ENCODE data around the gene DDIT3. TPM values are rescaled to one million over a fixed set of nuclear protein-coding genes. Genes with fewer than 3 reads are reported as not detected.

DDIT3 gene
- total and polyA plus RNA-seq, 4 donors, result 4.7 to 30.2 (median 16.2) TPM

GRCh38 chr12:57553343-57554202 is 33.3 kb upstream of the DDIT3 start:
- 73% methylated on average over 7 of the region's 7 CpGs for WGBS
- Histone ChIP-seq H3K4me3 (ENCODE audit: low read depth in 1 of 3, low read length in 3 of 3) (no peak overlapping the region), H3K27ac (ENCODE audit: low read depth in 1 of 2, low read length in 2 of 2) (no peak overlapping the region), H3K4me1 (ENCODE audit: control insufficient read depth in 4 of 4, insufficient read depth in 4 of 4, low read length in 3 of 4) (peaks cover 0 to 4% (median 2%) of the 10 kb centered on the region in 4 donors), H3K9me3 (ENCODE audit: control insufficient read depth in 4 of 4, low read length in 3 of 4) (no peaks in the 10 kb centered on the region), H3K27me3 (ENCODE audit: control insufficient read depth in 4 of 4, insufficient read depth in 4 of 4, low read length in 3 of 4) (peaks cover 0 to 12% (median 2%) of the 10 kb centered on the region in 4 donors), H3K36me3 (ENCODE audit: control insufficient read depth in 4 of 4, insufficient read depth in 3 of 4, low read depth in 1 of 4, low read length in 3 of 4) (no peaks in the 10 kb centered on the region), H3K9ac (ENCODE audit: low read depth in 1 of 2, low read length in 2 of 2) (no peak overlapping the region)
- TF ChIP-seq YY1 (IDR thresholded peaks at IDR 0.05), result no peak
- TF ChIP-seq CTCF (IDR thresholded peaks at IDR 0.05; ENCODE audit: low read depth, low read length, missing input control), result no peak
- DNase-seq (ENCODE audit: low spot score), result no peak

- WGBS, result 60% methylated on average over 6 of the region's 6 CpGs
- peaks cover 0 to 4% (median 2%) of the 10 kb centered on the region in 4 donors for H3K4me1 ChIP-seq (ENCODE audit: control insufficient read depth in 4 of 4, insufficient read depth in 4 of 4, low read length in 3 of 4)
- H3K27ac ChIP-seq (ENCODE audit: low read depth in 1 of 2, low read length in 2 of 2), result no peak overlapping the region
- H3K36me3 ChIP-seq (ENCODE audit: control insufficient read depth in 4 of 4, insufficient read depth in 3 of 4, low read depth in 1 of 4, low read length in 3 of 4), result no peaks in the 10 kb centered on the region
- no peak for DNase-seq (ENCODE audit: low spot score)
- TF ChIP-seq HNF4A (conservative IDR thresholded peaks at IDR 0.05), result no peak
- TF ChIP-seq ZBTB33 (IDR thresholded peaks at IDR 0.05), result no peak
- no peak for TF ChIP-seq NR2F2 (IDR thresholded peaks at IDR 0.05)
- no peak for TF ChIP-seq FOXA2 (IDR thresholded peaks at IDR 0.05)
- TF ChIP-seq JUND (IDR thresholded peaks at IDR 0.05), result no peak
- no peak for TF ChIP-seq MAX (IDR thresholded peaks at IDR 0.05)
- TF ChIP-seq CTCF (IDR thresholded peaks at IDR 0.05; ENCODE audit: low read depth, low read length, missing input control), result no peak
- TF ChIP-seq, protein P1, sequence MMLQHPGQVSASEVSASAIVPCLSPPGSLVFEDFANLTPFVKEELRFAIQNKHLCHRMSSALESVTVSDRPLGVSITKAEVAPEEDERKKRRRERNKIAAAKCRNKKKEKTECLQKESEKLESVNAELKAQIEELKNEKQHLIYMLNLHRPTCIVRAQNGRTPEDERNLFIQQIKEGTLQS (IDR thresholded peaks at IDR 0.05), result no peak
- TF ChIP-seq TAF1 (conservative IDR thresholded peaks at IDR 0.05), result no peak
- TF ChIP-seq RXRA (IDR thresholded peaks at IDR 0.05), result no peak
- TF ChIP-seq GABPA (IDR thresholded peaks at IDR 0.05 in 1 of 2, conservative IDR thresholded peaks at IDR 0.05 in 1 of 2), result no peak
- TF ChIP-seq, protein P2, sequence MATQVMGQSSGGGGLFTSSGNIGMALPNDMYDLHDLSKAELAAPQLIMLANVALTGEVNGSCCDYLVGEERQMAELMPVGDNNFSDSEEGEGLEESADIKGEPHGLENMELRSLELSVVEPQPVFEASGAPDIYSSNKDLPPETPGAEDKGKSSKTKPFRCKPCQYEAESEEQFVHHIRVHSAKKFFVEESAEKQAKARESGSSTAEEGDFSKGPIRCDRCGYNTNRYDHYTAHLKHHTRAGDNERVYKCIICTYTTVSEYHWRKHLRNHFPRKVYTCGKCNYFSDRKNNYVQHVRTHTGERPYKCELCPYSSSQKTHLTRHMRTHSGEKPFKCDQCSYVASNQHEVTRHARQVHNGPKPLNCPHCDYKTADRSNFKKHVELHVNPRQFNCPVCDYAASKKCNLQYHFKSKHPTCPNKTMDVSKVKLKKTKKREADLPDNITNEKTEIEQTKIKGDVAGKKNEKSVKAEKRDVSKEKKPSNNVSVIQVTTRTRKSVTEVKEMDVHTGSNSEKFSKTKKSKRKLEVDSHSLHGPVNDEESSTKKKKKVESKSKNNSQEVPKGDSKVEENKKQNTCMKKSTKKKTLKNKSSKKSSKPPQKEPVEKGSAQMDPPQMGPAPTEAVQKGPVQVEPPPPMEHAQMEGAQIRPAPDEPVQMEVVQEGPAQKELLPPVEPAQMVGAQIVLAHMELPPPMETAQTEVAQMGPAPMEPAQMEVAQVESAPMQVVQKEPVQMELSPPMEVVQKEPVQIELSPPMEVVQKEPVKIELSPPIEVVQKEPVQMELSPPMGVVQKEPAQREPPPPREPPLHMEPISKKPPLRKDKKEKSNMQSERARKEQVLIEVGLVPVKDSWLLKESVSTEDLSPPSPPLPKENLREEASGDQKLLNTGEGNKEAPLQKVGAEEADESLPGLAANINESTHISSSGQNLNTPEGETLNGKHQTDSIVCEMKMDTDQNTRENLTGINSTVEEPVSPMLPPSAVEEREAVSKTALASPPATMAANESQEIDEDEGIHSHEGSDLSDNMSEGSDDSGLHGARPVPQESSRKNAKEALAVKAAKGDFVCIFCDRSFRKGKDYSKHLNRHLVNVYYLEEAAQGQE (IDR thresholded peaks at IDR 0.05), result no peak
- H3K9me3 ChIP-seq (ENCODE audit: control insufficient read depth in 4 of 4, low read length in 3 of 4), result no peaks in the 10 kb centered on the region
- peaks cover 0 to 12% (median 2%) of the 10 kb centered on the region in 4 donors for H3K27me3 ChIP-seq (ENCODE audit: control insufficient read depth in 4 of 4, insufficient read depth in 4 of 4, low read length in 3 of 4)
- H3K9ac ChIP-seq (ENCODE audit: low read depth in 1 of 2, low read length in 2 of 2), result no peak overlapping the region
- no peak overlapping the region for H3K4me3 ChIP-seq (ENCODE audit: low read depth in 1 of 3, low read length in 3 of 3)
Observed at GRCh38 chr12:57552835-57553313, 32.6 kb upstream of the DDIT3 start.
